ENCODE data around the gene USF2.
"Not testable (repeated sequence)": the region's sequence is repeated elsewhere in the genome, so short reads cannot be mapped to it uniquely, and the experiment has no call there.

USF2 gene

GRCh38 chr19:35286101-35286500, 17.3 kb downstream of the USF2 start:
- not testable (repeated sequence) for DNase-seq

- DNase-seq = no peak
Measured at GRCh38 chr19:35287713-35288112, 19.0 kb downstream of the USF2 start.

GRCh38 chr19:35288331-35288730, 19.6 kb downstream of the USF2 start:
- no peak for DNase-seq

GRCh38 chr19:35288906-35289305, 20.1 kb downstream of the USF2 start:
- DNase-seq = no peak

- no peak for DNase-seq
Measured at GRCh38 chr19:35290381-35291127, 21.8 kb downstream of the USF2 start.

- no peak for DNase-seq
Measured at GRCh38 chr19:35291259-35291658, 22.5 kb downstream of the USF2 start.

GRCh38 chr19:35291916-35292315, 23.2 kb downstream of the USF2 start, which contains the start of gene MAG:
TSS of gene MAG (plus strand) at chr19:35292161. CDS start at chr19:35295409, 3,248 bp downstream.
- DNase-seq = no peak

- DNase-seq = no peak
Measured at GRCh38 chr19:35292421-35293362, 23.9 kb downstream of the USF2 start.

- DNase-seq = no peak
Measured at GRCh38 chr19:35293363-35293739, 24.6 kb downstream of the USF2 start.

- DNase-seq = no peak
Measured at GRCh38 chr19:35293808-35294207, 25.0 kb downstream of the USF2 start.

- DNase-seq = no peak
Measured at GRCh38 chr19:35294328-35294727, 25.6 kb downstream of the USF2 start.

GRCh38 chr19:35294859-35295791, 26.4 kb downstream of the USF2 start:
- no peak for DNase-seq

GRCh38 chr19:35295792-35296462, 27.2 kb downstream of the USF2 start:
- peak; percentile 18 to 39 for DNase-seq

GRCh38 chr19:35296644-35297514, 28.1 kb downstream of the USF2 start:
- no peak for DNase-seq

- no peak for DNase-seq
Measured at GRCh38 chr19:35297515-35297848, 28.7 kb downstream of the USF2 start.

- DNase-seq = no peak
Measured at GRCh38 chr19:35297922-35298321, 29.2 kb downstream of the USF2 start.

GRCh38 chr19:35298561-35298972, 29.8 kb downstream of the USF2 start:
- DNase-seq = no peak

GRCh38 chr19:35299523-35300338, 31.0 kb downstream of the USF2 start:
- no peak for DNase-seq

GRCh38 chr19:35300339-35300649, 31.5 kb downstream of the USF2 start:
- no peak for DNase-seq

GRCh38 chr19:35301961-35302360, 33.2 kb downstream of the USF2 start:
- no peak for DNase-seq

GRCh38 chr19:35302446-35302845, 33.7 kb downstream of the USF2 start:
- DNase-seq = no peak
